HG03175 (cell line): ENCODE data around the gene RANBP3.
A peak's percentile ranks its signal among the peaks of the same experiment; 100 is the strongest.
"Not testable (repeated sequence)": the region's sequence is repeated elsewhere in the genome, so short reads cannot be mapped to it uniquely, and the experiment has no call there.

Source experiments
- ATAC-seq: cut with Tn5 transposase; IDR thresholded peaks from one replicate; pipeline ENCODE4 v1.9.1; 2021; ENCODE audit warnings: mild to moderate bottlenecking, moderate library complexity; ENCODE audit not compliant: unreplicated experiment

RANBP3 gene

GRCh38 chr19:5966941-5967340, 11.0 kb downstream of the RANBP3 start:
- ATAC-seq, result no peak

GRCh38 chr19:5966215-5966614, 11.7 kb downstream of the RANBP3 start:
- ATAC-seq, result no peak

GRCh38 chr19:5964816-5965565, 12.9 kb downstream of the RANBP3 start:
- no peak for ATAC-seq

- ATAC-seq, result no peak
These were observed 14.1 kb downstream of the RANBP3 start for GRCh38 chr19:5963855-5964254.

- not testable (repeated sequence) for ATAC-seq
These were observed 14.7 kb downstream of the RANBP3 start for GRCh38 chr19:5963259-5963658.

- ATAC-seq, result peak; percentile 62
These were observed 15.7 kb downstream of the RANBP3 start for GRCh38 chr19:5961969-5962945.

- peak; percentile 36 for ATAC-seq
These were observed 16.3 kb downstream of the RANBP3 start for GRCh38 chr19:5961641-5961968.

- no peak for ATAC-seq
These were observed 17.6 kb downstream of the RANBP3 start for GRCh38 chr19:5960005-5961001.

- ATAC-seq, result no peak
These were observed 18.5 kb downstream of the RANBP3 start for GRCh38 chr19:5959260-5960004.

- no peak for ATAC-seq
These were observed 19.2 kb downstream of the RANBP3 start for GRCh38 chr19:5958851-5959122.

GRCh38 chr19:5958074-5958850, 19.7 kb downstream of the RANBP3 start:
- no peak for ATAC-seq

GRCh38 chr19:5957170-5957569, 20.8 kb downstream of the RANBP3 start:
- ATAC-seq, result no peak

GRCh38 chr19:5956728-5957127, 21.2 kb downstream of the RANBP3 start:
- ATAC-seq, result no peak

- no peak for ATAC-seq
These were observed 21.6 kb downstream of the RANBP3 start for GRCh38 chr19:5956323-5956722.

- no peak for ATAC-seq
These were observed 22.4 kb downstream of the RANBP3 start for GRCh38 chr19:5955636-5955935.

- no peak for ATAC-seq
These were observed 23.6 kb downstream of the RANBP3 start for GRCh38 chr19:5954293-5954692.

- ATAC-seq, result no peak
These were observed 24.2 kb downstream of the RANBP3 start for GRCh38 chr19:5953680-5954213.

- no peak for ATAC-seq
These were observed 24.8 kb downstream of the RANBP3 start for GRCh38 chr19:5953030-5953589.
